GM19043 (cell line): ENCODE measurements around the gene MAN2C1.
"Not testable (repeated sequence)": the region's sequence is repeated elsewhere in the genome, so short reads cannot be mapped to it uniquely, and the experiment has no call there.

Experiments
- ATAC-seq: cut with Tn5 transposase; IDR thresholded peaks from one replicate; pipeline ENCODE4 v1.9.1; 2021; ENCODE audit warnings: low read depth; ENCODE audit not compliant: unreplicated experiment

MAN2C1 gene

GRCh38 chr15:75367913-75368688, at the start of gene MAN2C1:
TSS of gene MAN2C1 (minus strand) at chr15:75368607. CDS start at chr15:75368583, 24 bp downstream.
- ATAC-seq = peak; percentile 93

DNA sequence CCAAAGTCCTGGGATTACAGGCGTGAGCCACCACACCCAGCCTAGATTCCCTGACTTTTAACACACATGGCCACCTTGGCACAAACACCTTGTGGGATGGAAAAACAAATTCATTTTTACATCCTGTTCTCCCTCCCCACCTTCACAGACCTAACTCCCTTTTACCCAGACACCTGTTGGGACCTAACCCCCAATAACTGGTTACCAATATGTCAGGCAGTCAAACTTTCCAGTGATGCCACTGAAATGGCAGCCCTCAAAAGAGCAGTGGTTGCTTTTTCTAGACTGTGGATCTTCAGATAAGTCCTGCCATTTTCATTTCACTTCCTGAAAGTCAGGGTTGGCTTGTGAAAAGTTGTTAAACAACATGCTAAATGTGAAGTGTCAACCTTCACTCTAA, 48.2 kb upstream of the MAN2C1 start:
- no peak for ATAC-seq

GRCh38 chr15:75410196-75410595, 41.8 kb upstream of the MAN2C1 start:
- ATAC-seq = no peak

GRCh38 chr15:75407083-75407482, 38.7 kb upstream of the MAN2C1 start:
- no peak for ATAC-seq

GRCh38 chr15:75403892-75404291, 35.5 kb upstream of the MAN2C1 start:
- no peak for ATAC-seq

DNA sequence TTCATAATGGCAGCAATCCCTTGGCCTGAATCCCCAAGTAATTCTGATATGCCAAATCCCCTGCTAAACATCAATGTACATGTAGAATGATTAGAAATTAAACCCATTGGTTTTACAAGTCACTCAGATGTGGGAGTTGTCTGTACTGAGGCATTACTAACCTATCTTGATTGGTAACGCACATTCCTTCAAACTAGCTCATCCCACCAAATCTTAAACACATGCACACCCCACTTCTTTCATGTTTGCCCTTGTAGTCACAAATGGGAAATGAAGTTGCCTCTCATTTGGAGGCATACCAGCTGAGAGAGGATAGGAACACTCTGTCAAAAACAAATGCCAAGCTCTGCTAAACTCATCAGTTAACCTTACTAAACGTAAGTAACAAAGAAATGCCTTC, 29.1 kb upstream of the MAN2C1 start:
- ATAC-seq = no peak

DNA sequence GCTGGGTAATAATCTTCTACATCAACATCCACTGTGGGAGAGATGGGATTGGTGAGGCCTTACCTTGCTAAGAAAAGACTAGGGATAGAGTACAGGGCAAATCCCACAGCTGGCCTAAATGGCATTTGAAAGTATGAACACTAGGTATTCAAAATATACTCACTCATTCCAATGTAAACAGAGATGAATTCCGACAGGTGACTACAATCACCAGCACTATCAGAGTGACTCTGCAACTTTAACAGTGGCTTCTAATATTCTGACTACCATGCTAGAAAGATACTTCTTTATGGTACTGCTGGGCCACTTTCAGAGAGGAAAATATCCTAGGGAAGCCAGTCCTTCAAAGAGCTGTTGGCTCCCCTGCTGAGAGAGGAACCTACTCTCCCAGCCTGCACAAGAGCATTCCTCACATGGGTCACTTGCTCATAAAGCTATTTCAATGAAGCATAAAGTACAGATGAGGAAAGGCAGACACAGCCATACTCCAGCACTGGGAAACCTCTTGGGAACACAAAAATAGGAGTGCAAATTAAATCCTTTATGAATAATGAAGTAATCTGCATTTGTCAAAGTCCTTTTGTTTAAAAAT, 21.5 kb upstream of the MAN2C1 start:
- no peak for ATAC-seq

- ATAC-seq = not testable (repeated sequence)
Measured at GRCh38 chr15:75383986-75384385, 15.6 kb upstream of the MAN2C1 start.

DNA sequence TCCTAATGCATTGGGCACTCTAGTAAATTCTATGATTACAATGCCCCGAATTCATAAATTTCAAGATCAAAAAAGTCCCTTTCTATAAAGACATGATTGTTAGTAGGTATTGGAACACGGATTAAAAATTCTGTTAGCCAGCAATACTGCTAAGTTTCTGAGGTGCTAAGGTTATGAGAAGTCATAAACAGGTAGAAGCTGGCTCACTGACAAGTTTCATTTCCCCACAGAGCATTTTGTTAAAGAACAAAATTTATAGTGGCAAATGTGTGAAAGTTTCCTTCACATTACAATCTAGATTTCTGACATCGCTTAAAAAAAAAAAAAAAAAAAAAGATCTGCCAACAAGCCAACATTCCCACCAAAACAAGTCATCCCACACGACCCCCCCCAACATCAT, 12.4 kb upstream of the MAN2C1 start:
- no peak for ATAC-seq

GRCh38 chr15:75371901-75372688, 3.7 kb upstream of the MAN2C1 start:
- no peak for ATAC-seq

DNA sequence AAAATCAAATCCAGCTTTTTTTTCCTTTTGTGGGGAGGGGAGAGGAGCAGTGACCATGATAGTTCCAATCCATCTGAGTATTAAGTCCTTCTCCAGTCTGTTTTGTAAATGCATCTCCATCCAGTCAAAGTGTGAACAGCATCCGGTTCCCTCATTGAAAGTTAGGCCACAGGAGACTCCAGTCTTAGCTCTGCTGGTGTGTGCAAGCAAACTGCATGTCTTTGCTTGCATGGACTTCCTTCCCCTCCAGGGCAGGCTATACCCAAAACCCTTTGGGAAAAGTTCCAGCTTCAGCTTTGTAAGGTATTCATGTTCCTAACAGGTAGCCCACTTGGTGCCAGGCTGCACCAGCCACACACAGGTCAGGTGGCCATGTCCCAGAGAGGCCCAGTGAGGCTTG, 3.1 kb upstream of the MAN2C1 start:
- no peak for ATAC-seq

- ATAC-seq = no peak
Measured at GRCh38 chr15:75369897-75370581, 1.6 kb upstream of the MAN2C1 start.

DNA sequence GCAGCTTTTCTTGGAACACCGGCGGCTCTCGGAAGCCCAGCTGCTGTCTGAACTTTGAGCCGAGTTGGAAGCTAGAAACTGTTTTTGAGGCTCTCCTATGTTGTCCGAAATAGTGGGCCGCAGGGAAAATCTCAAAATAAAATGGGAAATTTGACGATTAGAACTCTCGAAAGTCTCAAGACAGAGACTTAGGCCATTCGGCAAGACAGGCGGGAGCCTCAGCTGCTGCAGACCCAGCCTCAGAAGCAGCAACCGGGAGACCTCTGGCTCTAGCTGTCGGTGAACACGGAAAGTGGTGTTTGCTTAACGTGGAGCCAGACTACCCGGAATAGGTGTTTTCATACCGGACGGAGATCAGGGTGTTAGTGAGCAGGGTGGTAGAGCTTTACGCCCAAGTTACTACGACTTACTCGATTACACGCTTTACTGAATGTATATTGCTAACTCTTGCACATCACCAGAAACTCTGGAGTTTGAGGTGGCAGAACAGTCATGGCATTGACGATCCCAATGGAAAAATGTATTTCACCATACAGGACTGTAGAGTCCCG, 357 bp upstream of the MAN2C1 start:
- ATAC-seq = no peak

GRCh38 chr15:75367406-75367912, 948 bp downstream of the MAN2C1 start:
- ATAC-seq = no peak

DNA sequence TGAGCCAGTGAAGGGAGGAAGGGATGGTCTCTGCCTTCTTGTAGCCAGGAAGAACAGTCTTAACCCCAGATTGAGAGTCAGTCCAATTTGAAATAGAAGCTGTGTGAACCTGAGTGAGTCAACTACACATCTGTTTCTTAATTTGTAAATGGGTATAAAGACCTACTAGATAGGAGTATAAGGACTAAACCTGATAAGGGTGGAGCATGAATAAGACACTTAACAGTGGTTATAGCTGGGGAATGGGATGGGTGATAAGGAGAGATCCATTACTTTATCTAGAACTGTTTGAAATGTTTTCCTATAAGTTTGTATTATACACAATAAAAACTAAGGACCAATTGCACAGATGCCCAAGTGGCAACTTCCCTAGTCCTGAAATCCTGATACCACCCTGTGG, 1.4 kb downstream of the MAN2C1 start:
- ATAC-seq = no peak

DNA sequence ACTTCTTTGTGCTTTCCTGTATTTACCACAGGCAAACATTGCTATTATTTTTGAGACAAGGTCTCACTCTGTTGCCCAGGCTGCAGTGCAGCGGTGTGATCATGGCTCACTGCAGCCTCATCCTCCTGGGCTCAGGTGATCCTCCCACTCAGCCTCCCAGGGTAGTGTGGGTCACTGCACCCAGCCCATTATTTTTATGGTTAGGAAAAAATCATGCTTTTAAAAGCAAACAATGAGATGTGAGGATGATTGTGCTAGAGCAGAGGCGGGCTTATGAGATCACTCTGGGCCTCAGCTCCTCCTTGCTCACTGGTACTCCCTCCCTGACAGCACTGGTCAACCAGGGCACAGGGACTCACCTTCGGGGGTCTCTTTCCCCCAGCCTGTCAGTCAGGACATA, 2.2 kb downstream of the MAN2C1 start:
- no peak for ATAC-seq

DNA sequence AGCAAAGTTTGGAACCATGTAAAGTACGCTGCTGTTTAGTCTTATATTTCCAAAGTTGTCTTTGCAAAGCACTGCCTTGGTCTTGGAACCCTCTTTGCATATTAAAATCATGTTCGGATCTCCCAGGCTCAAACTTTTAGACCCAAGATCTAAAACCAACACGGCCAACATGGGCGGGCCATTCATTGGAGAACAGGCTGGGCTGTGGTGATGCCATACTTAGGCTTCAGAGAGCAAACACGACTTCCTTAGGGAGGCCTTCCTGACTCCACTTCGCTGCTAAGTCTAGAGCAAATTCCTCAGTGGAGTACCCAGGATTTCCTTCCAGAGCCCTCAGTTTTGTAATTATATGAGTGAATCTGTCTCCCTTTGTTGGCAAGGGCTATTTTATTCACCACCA, 3.5 kb downstream of the MAN2C1 start:
- ATAC-seq = no peak

DNA sequence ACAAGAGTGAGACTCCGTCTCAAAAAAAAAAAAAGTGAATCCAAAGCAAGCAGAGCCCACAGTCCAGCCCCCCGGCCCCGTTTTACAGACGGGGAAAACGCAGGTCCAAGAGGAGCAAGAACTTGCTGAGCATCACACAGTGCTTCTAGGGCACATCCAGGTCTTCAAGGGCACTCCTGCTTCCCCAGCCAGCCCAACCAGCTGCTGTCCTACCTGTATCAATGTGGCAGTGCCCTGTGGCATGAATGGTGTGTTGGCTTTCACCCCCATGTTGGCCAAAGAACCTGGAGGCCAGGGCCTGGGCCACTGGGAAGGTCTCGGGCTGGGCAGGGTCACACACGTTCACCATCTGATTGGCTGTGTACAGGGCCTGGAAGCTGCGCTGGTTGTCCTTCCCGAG, 4.6 kb downstream of the MAN2C1 start:
- ATAC-seq = no peak

- no peak for ATAC-seq
Measured at GRCh38 chr15:75362642-75363249, 5.7 kb downstream of the MAN2C1 start.

DNA sequence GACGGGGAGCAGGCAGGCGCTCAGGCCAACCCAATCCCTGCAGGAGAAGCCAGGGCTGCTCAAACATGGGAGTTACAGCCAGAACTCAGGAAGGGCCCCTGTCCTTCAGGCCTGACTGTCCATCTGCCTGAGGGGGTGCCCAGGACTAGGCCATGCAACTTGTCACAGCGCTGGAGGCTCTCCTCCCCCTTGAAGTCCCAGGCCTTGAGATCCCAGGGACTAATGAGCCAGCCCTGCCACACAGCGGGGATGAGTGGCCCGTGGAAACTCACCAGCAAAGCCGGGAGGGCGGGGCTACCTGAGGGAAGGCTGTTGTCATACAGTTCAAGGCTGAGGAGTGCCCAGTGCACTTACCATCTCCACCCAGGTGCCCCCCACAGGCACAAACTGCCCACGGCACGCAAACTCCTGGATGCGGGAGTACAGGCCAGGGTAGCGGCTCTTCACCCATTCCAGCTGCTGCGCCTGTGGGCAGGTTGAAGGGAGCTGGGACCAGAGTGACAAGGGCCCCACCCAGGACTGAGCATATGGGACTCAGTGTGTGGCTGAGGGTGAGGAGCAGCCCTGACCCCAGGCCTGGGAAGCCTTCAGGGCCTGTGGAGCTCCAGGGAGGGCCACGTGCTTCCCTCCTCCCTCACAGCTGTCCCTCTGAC, 6.3 kb downstream of the MAN2C1 start:
- ATAC-seq = no peak
